Gastrocnemius medialis (tissue), 4 donors: ENCODE results near the gene IQCM.

Experiments used
- CTCF ChIP-seq, 5 experiments: fragments of 450-650 bp in 3 of 5; fragments of 200-600 bp in 2 of 5; sonication (generic) in 2 of 5; IDR thresholded peaks in 4 of 5; conservative IDR thresholded peaks in 1 of 5; 1 replicate in 4 of 5; 2 replicates in 1 of 5; pipeline ENCODE4 v1.5.1; 2016 to 2019; ENCODE audit warnings: antibody characterized with exemption in 5 of 5, mild to moderate bottlenecking in 3 of 5, moderate library complexity in 3 of 5
- POLR2A ChIP-seq, 2 donors: fragments of 450-650 bp; IDR thresholded peaks; one replicate each; pipeline ENCODE4 v1.6.1; 2017; ENCODE audit warnings: antibody characterized with exemption in 2 of 2, mild to moderate bottlenecking in 2 of 2, moderate library complexity in 2 of 2

- TF ChIP-seq CTCF (IDR thresholded peaks at IDR 0.05 in 4 of 5, conservative IDR thresholded peaks at IDR 0.05 in 1 of 5) (no peak), POLR2A (IDR thresholded peaks at IDR 0.05) (no peak)
Measured at GRCh38 chr4:149684516-149684915, 131.1 kb downstream of the IQCM start.
